ENCODE data around the gene TIGD1.
A peak's percentile ranks its signal among the peaks of the same experiment; 100 is the strongest.

GRCh38 chr2:232502911-232503808 lies 47.2 kb downstream of the TIGD1 start:
- no peak for TF ChIP-seq CTCF (IDR thresholded peaks at IDR 0.05)
- TF ChIP-seq EZH2 (IDR thresholded peaks at IDR 0.05): peak; percentile 82
- no peak for TF ChIP-seq EZH2phosphoT487 (IDR thresholded peaks at IDR 0.05)
